A549 (cell line): Measurements from ENCODE around the gene RXFP3. TPM values are rescaled to one million over a fixed set of nuclear protein-coding genes. Genes with fewer than 3 reads are reported as not detected.
A peak's percentile ranks its signal among the peaks of the same experiment; 100 is the strongest.

ENCODE experiments used
- ATAC-seq, 2 experiments: fragments of 200-7000 bp in 1 of 2; fragments of >200 bp in 1 of 2; cut with Nextera tagmentation in 1 of 2; cut with Tn5 transposase in 1 of 2; 3 replicates each; pipeline versions ENCODE4 v1.8.0 to v1.9.1; 2018 to 2020; ENCODE audit warnings: mild to moderate bottlenecking in 1 of 2, moderate library complexity in 1 of 2
- CTCF ChIA-PET: fragments of 300-600 bp; sonication (Branson Sonifier 250); formaldehyde crosslinking; extraction: SDS; loops from one replicate; lab custom pipeline; 2021; ENCODE audit warnings: antibody characterized with exemption, inconsistent platforms; lab: Yijun Ruan, JAX
- POLR2A ChIA-PET: fragments of 350-600 bp; formaldehyde crosslinking; extraction: SDS; loops from one replicate; lab custom pipeline; 2021; ENCODE audit warnings: antibody characterized with exemption, inconsistent platforms; lab: Yijun Ruan, JAX
- DNase-seq, 2 experiments: peaks; one replicate each; pipeline versions ENCODE4 v3.0.0 to v3.0.0-alpha.2; 2011 to 2016; ENCODE audit warnings: low read depth in 1 of 2, low spot score in 1 of 2
- FAIRE-seq: peaks from 2 replicates; lab custom pipeline; 2011; peaks lifted over from hg19 to GRCh38; lab: Jason Lieb, UNC
- H3K27ac ChIP-seq, 2 experiments: fragments of >200 bp; sonication (Bioruptor Twin); formaldehyde crosslinking; 3 replicates each; pipeline ENCODE4 v1.5.1; 2016 to 2017
- H3K4me1 ChIP-seq: fragments of >200 bp; sonication (Bioruptor Twin); formaldehyde crosslinking; 3 replicates; pipeline ENCODE4 v1.6.1; 2016
- H3K4me2 ChIP-seq: fragments of >200 bp; sonication (Bioruptor Twin); formaldehyde crosslinking; 3 replicates; pipeline ENCODE4 v1.6.1; 2016
- H3K4me3 ChIP-seq: fragments of >200 bp; sonication (Bioruptor Twin); formaldehyde crosslinking; 3 replicates; pipeline ENCODE4 v1.5.1; 2016
- H3K9me3 ChIP-seq: fragments of >200 bp; sonication (Bioruptor Twin); formaldehyde crosslinking; 3 replicates; pipeline ENCODE4 v1.6.1; 2016
- ATOH8 ChIP-seq: fragments of 250-450 bp; sonication (Bioruptor Pico); IDR thresholded peaks from 2 replicates; pipeline ENCODE4 v1.5.0; 2020; ENCODE audit warnings: low read depth, mild to moderate bottlenecking, moderate library complexity
- BCL3 ChIP-seq: fragments of >200 bp; sonication (Bioruptor Twin); formaldehyde crosslinking; IDR thresholded peaks from 3 replicates; pipeline ENCODE4 v1.6.1; 2016
- CHD2 ChIP-seq: fragments of 150-350 bp; IDR thresholded peaks from 2 replicates; pipeline ENCODE4 v1.6.1; 2014; ENCODE audit warnings: low read length; ENCODE audit not compliant: partially characterized antibody
- CTCF ChIP-seq: fragments of >200 bp; sonication (Bioruptor Twin); formaldehyde crosslinking; IDR thresholded peaks from 3 replicates; pipeline ENCODE4 v1.5.1; 2016
- ELK1 ChIP-seq: fragments of 150-350 bp; IDR thresholded peaks from 2 replicates; pipeline ENCODE4 v1.6.1; 2014; ENCODE audit warnings: low read depth, mild to moderate bottlenecking, low read length
- ESRRA ChIP-seq: fragments of 150-350 bp; IDR thresholded peaks from 2 replicates; pipeline ENCODE4 v1.6.1; 2014; ENCODE audit warnings: mild to moderate bottlenecking, low read length, borderline replicate concordance
- HEYL ChIP-seq: fragments of 250-450 bp; sonication (Bioruptor Pico); IDR thresholded peaks from 2 replicates; pipeline ENCODE4 v1.8.0; 2021; ENCODE audit warnings: mild to moderate bottlenecking, moderate library complexity
- HOXB13 ChIP-seq: fragments of 250-450 bp; sonication (Bioruptor Pico); IDR thresholded peaks from 2 replicates; pipeline ENCODE4 v1.5.0; 2020; ENCODE audit warnings: low read depth, mild to moderate bottlenecking, moderate library complexity
- JUN ChIP-seq, 2 experiments: fragments of >200 bp; sonication (Bioruptor Twin); formaldehyde crosslinking; IDR thresholded peaks; 2 replicates in 1 of 2; 3 replicates in 1 of 2; pipeline ENCODE4 v1.6.1; 2016 to 2017
- MAFK ChIP-seq: fragments of 450-650 bp; IDR thresholded peaks from 2 replicates; pipeline ENCODE4 v1.6.1; 2014; ENCODE audit not compliant: partially characterized antibody
- MAX ChIP-seq: IDR thresholded peaks from 2 replicates; pipeline ENCODE4 v1.6.1; 2012
- MAZ ChIP-seq: fragments of 150-350 bp; IDR thresholded peaks from 2 replicates; pipeline ENCODE4 v1.6.1; 2014; ENCODE audit warnings: antibody characterized with exemption, low read depth, low read length, borderline replicate concordance
- MYC ChIP-seq: IDR thresholded peaks from 2 replicates; pipeline ENCODE4 v1.6.1; 2012; ENCODE audit warnings: mild to moderate bottlenecking, inconsistent platforms, low read length, improper control_type of control experiment, borderline replicate concordance
- PBX3 ChIP-seq: IDR thresholded peaks from 2 replicates; pipeline ENCODE4 v1.6.1; 2012
- POLR2A ChIP-seq: IDR thresholded peaks from 2 replicates; pipeline ENCODE4 v1.6.1; 2012; ENCODE audit warnings: mild to moderate bottlenecking, low read length
- RCOR1 ChIP-seq: fragments of 150-350 bp; IDR thresholded peaks from 2 replicates; pipeline ENCODE4 v1.6.1; 2014; ENCODE audit warnings: antibody characterized with exemption, low read length, low read depth
- REST ChIP-seq: fragments of 200-600 bp; sonication (generic); IDR thresholded peaks from 2 replicates; pipeline ENCODE4 v1.6.1; 2016; ENCODE audit warnings: antibody characterized with exemption, mild to moderate bottlenecking, moderate library complexity
- RFX5 ChIP-seq: fragments of 450-650 bp; IDR thresholded peaks from 2 replicates; pipeline ENCODE4 v1.7.1; 2014; ENCODE audit warnings: antibody characterized with exemption, mild to moderate bottlenecking, moderate library complexity
- RNF2 ChIP-seq: fragments of 200-600 bp; sonication (generic); IDR thresholded peaks from 2 replicates; pipeline ENCODE4 v1.6.1; 2016; ENCODE audit warnings: low read depth, mild to moderate bottlenecking, antibody characterized with exemption, moderate library complexity, borderline replicate concordance
- SMC3 ChIP-seq: fragments of >200 bp; sonication (Bioruptor Twin); formaldehyde crosslinking; IDR thresholded peaks from 3 replicates; pipeline ENCODE4 v1.6.1; 2018; ENCODE audit warnings: inconsistent platforms
- SREBF2 ChIP-seq: fragments of 450-650 bp; IDR thresholded peaks from 2 replicates; pipeline ENCODE4 v1.6.1; 2014; ENCODE audit warnings: mild to moderate bottlenecking, moderate library complexity
- TFCP2L1 ChIP-seq: fragments of 250-450 bp; sonication (Bioruptor Pico); IDR thresholded peaks from 2 replicates; pipeline ENCODE4 v1.5.0; 2021; ENCODE audit warnings: mild to moderate bottlenecking
- USF2 ChIP-seq: fragments of 450-650 bp; IDR thresholded peaks from 2 replicates; pipeline ENCODE4 v1.6.1; 2014; ENCODE audit warnings: antibody characterized with exemption
- ZC3H11A ChIP-seq: fragments of 450-650 bp; IDR thresholded peaks from 2 replicates; pipeline ENCODE4 v1.6.1; 2014; ENCODE audit warnings: antibody characterized with exemption, mild to moderate bottlenecking
- WGBS: methylation state at CpG from one replicate; pipeline ENCODE4 v1.1.6; 2017; ENCODE audit errors: missing lambda C conversion rate; 5-methylcytosine and 5-hydroxymethylcytosine counted together
- polyA plus RNA-seq, 4 experiments: library from polyadenylated mRNA; depleted of rRNA in 3 of 4; stranded (reverse); fragments of >200 nt; fragmentation: RNase III in 1 of 4; extraction: RNeasy Plus Mini Kit Qiagen cat#74134 plus additional on column Dnase treatment in 1 of 4; gene quantifications; 2 replicates in 3 of 4; 3 replicates in 1 of 4; pipeline ENCODE4 v1.2.3, GENCODE V29; 2011 to 2017

RXFP3 gene
- polyA plus RNA-seq, 2 of the 4 experiments (the other 2 are of a cell fraction): not detected

GRCh38 chr5:33931136-33931535 lies 5.0 kb upstream of the RXFP3 start:
- FAIRE-seq: no peak
- DNase-seq: no peak
- H3K27ac ChIP-seq: no peak overlapping the region
- no peak overlapping the region for H3K4me2 ChIP-seq
- WGBS: 38% methylated on average over 5 of the region's 5 CpGs
- H3K4me1 ChIP-seq: peaks cover 9% of the 10 kb centered on the region; the same call in 2 of the 3 replicates
- ATAC-seq: no peak
- ChIA-PET CTCF (interaction anchor here (0.8 to 1.1 kb wide), 3 partner anchors 10 to 614 kb away, joined by 3 read pairs; no protein-coding TSS in a partner anchor), POLR2A (no interaction called here)
- no peak for TF ChIP-seq REST
- no peak for TF ChIP-seq MAZ
- no peak for TF ChIP-seq ESRRA
- TF ChIP-seq MYC: no peak
- no peak for TF ChIP-seq RCOR1
- no peak for TF ChIP-seq POLR2A
- no peak for TF ChIP-seq RFX5
- TF ChIP-seq JUN (IDR thresholded peaks at IDR 0.05): no peak
- TF ChIP-seq PBX3: no peak
- TF ChIP-seq ATOH8 (CRISPR knock-in tag): no peak
- TF ChIP-seq SREBF2: no peak
- H3K4me3 ChIP-seq: no peak overlapping the region
- no peaks in the 10 kb centered on the region for H3K9me3 ChIP-seq

- 57% methylated on average over 3 of the region's 3 CpGs for WGBS
- no peak for FAIRE-seq
- Histone ChIP-seq H3K4me2 (no peak overlapping the region), H3K4me1 (peaks cover 9% of the 10 kb centered on the region; the same call in 2 of the 3 replicates), H3K27ac (peak overlapping the region in 1 of 2 experiments; percentile 26; a peak in 1 of 6 replicates), H3K4me3 (no peak overlapping the region), H3K9me3 (no peaks in the 10 kb centered on the region)
- ChIA-PET POLR2A (no interaction called here), CTCF (interaction anchor here (0.8 to 3.1 kb wide), 30 partner anchors 8 to 1049 kb away, joined by 3 to 21 read pairs (median 6); partner anchors contain the start of gene ADAMTS12)
- DNase-seq: no peak
- no peak for ATAC-seq
- TF ChIP-seq MAFK (no peak), USF2 (no peak), HOXB13 (CRISPR knock-in tag) (no peak), SMC3 (no peak), SREBF2 (no peak), ELK1 (no peak), CHD2 (no peak), MAZ (no peak), HEYL (CRISPR knock-in tag) (no peak), TFCP2L1 (no peak), MAX (no peak), PBX3 (no peak), ZC3H11A (no peak), BCL3 (no peak), CTCF (no peak), RNF2 (no peak)
These were observed 2.4 kb upstream of the RXFP3 start for GRCh38 chr5:33933723-33934169.
